Neuronal stem cell (in vitro differentiated cells): ENCODE results near the gene EEPD1.
A peak's percentile ranks its signal among the peaks of the same experiment; 100 is the strongest.

Source experiments
- DNase-seq: peaks from one replicate; pipeline ENCODE4 v3.0.0-alpha.2; 2013; ENCODE audit warnings: low spot score
- H2AFZ ChIP-seq: one replicate; pipeline ENCODE4 v1.6.1; 2013; ENCODE audit warnings: mild to moderate bottlenecking, low read length, inconsistent platforms
- H2AK5ac ChIP-seq: 2 replicates; pipeline ENCODE4 v1.6.1; 2013; ENCODE audit warnings: low read depth, mild to moderate bottlenecking, inconsistent platforms, low read length, moderate library complexity, mixed read lengths
- H2BK120ac ChIP-seq: 2 replicates; pipeline ENCODE4 v1.6.1; 2013; ENCODE audit warnings: low read depth, mild to moderate bottlenecking, inconsistent platforms, low read length, moderate library complexity, mixed read lengths
- H2BK12ac ChIP-seq: one replicate; pipeline ENCODE4 v1.6.1; 2013; ENCODE audit warnings: low read length, inconsistent platforms
- H2BK15ac ChIP-seq: 2 replicates; pipeline ENCODE4 v1.6.1; 2013; ENCODE audit warnings: mild to moderate bottlenecking, low read length, inconsistent platforms, mixed read lengths
- H2BK5ac ChIP-seq: one replicate; pipeline ENCODE4 v1.6.1; 2013; ENCODE audit warnings: inconsistent platforms, mild to moderate bottlenecking, low read length, moderate library complexity
- H3K14ac ChIP-seq: one replicate; pipeline ENCODE4 v1.6.1; 2013; ENCODE audit warnings: low read length, inconsistent platforms
- H3K18ac ChIP-seq: 2 replicates; pipeline ENCODE4 v1.6.1; 2013; ENCODE audit warnings: low read length, inconsistent platforms
- H3K23ac ChIP-seq: 2 replicates; pipeline ENCODE4 v1.6.1; 2013; ENCODE audit warnings: low read depth, mild to moderate bottlenecking, mixed read lengths, low read length, inconsistent platforms; ENCODE audit not compliant: poor library complexity
- H3K27ac ChIP-seq: replicated peaks from 3 replicates; pipeline ENCODE4 v1.5.1; 2013; ENCODE audit warnings: low read length, inconsistent platforms
- H3K27me3 ChIP-seq, 3 experiments: 2 replicates each; pipeline ENCODE4 v1.6.1; 2013; ENCODE audit warnings: low read length in 3 of 3, mild to moderate bottlenecking in 2 of 3, inconsistent platforms in 1 of 3, low read depth in 1 of 3, mixed read lengths in 1 of 3, moderate library complexity in 1 of 3; ENCODE audit not compliant: control insufficient read depth in 3 of 3, insufficient read depth in 3 of 3
- H3K36me3 ChIP-seq, 2 donors: replicated peaks in 1 of 2; 2 replicates each; pipeline ENCODE4 v1.6.1; 2013; ENCODE audit warnings: low read length in 2 of 2; ENCODE audit not compliant: control insufficient read depth in 2 of 2, insufficient read depth in 2 of 2
- H3K4ac ChIP-seq: 2 replicates; pipeline ENCODE4 v1.6.1; 2013; ENCODE audit warnings: inconsistent platforms, mild to moderate bottlenecking, low read length, moderate library complexity
- H3K4me1 ChIP-seq, 2 donors: 1 replicate in 1 of 2; 2 replicates in 1 of 2; pipeline ENCODE4 v1.6.1; 2013; ENCODE audit warnings: low read length in 2 of 2, low read depth in 1 of 2; ENCODE audit not compliant: control insufficient read depth in 2 of 2, insufficient read depth in 1 of 2
- H3K4me2 ChIP-seq: one replicate; pipeline ENCODE4 v1.6.1; 2013; ENCODE audit warnings: mild to moderate bottlenecking, low read length, inconsistent platforms; ENCODE audit not compliant: insufficient read depth, poor library complexity, severe bottlenecking
- H3K4me3 ChIP-seq, 2 donors: 2 replicates each; pipeline ENCODE4 v1.5.1; 2013; ENCODE audit warnings: low read length in 2 of 2, mild to moderate bottlenecking in 2 of 2, inconsistent platforms in 1 of 2, moderate library complexity in 1 of 2
- H3K79me1 ChIP-seq: one replicate; pipeline ENCODE4 v1.6.1; 2013; ENCODE audit warnings: low read depth, mild to moderate bottlenecking, inconsistent platforms, low read length, moderate library complexity
- H3K9ac ChIP-seq: one replicate; pipeline ENCODE4 v1.6.1; 2013; ENCODE audit warnings: mild to moderate bottlenecking, low read depth, low read length, inconsistent platforms; ENCODE audit not compliant: poor library complexity
- H3K9me3 ChIP-seq, 2 donors: replicated peaks in 1 of 2; 2 replicates each; pipeline versions ENCODE3 to v1.6.1; 2013; ENCODE audit warnings: low read length in 2 of 2, mild to moderate bottlenecking in 2 of 2, inconsistent platforms in 1 of 2, low read depth in 1 of 2, mixed read lengths in 1 of 2, moderate library complexity in 1 of 2; ENCODE audit not compliant: control insufficient read depth in 2 of 2, insufficient read depth in 1 of 2
- H4K8ac ChIP-seq: one replicate; pipeline ENCODE4 v1.6.1; 2013; ENCODE audit warnings: low read depth, mild to moderate bottlenecking, inconsistent platforms, low read length, moderate library complexity
- H4K91ac ChIP-seq: one replicate; pipeline ENCODE4 v1.6.1; 2013; ENCODE audit warnings: low read length, low read depth, mild to moderate bottlenecking, inconsistent platforms; ENCODE audit not compliant: poor library complexity
- WGBS, 2 donors: extraction: QIAGEN DNeasy Blood & Tissue Kit; methylation state at CpG; one replicate each; pipeline ENCODE4 v1.1.7; 2013; ENCODE audit warnings: missing lambda C conversion rate in 2 of 2, mixed read lengths in 1 of 2; ENCODE audit not compliant: insufficient read length in 2 of 2, insufficient replicate concordance in 1 of 2; ENCODE audit errors: extremely low coverage in 2 of 2; 5-methylcytosine and 5-hydroxymethylcytosine counted together

EEPD1 gene

DNA sequence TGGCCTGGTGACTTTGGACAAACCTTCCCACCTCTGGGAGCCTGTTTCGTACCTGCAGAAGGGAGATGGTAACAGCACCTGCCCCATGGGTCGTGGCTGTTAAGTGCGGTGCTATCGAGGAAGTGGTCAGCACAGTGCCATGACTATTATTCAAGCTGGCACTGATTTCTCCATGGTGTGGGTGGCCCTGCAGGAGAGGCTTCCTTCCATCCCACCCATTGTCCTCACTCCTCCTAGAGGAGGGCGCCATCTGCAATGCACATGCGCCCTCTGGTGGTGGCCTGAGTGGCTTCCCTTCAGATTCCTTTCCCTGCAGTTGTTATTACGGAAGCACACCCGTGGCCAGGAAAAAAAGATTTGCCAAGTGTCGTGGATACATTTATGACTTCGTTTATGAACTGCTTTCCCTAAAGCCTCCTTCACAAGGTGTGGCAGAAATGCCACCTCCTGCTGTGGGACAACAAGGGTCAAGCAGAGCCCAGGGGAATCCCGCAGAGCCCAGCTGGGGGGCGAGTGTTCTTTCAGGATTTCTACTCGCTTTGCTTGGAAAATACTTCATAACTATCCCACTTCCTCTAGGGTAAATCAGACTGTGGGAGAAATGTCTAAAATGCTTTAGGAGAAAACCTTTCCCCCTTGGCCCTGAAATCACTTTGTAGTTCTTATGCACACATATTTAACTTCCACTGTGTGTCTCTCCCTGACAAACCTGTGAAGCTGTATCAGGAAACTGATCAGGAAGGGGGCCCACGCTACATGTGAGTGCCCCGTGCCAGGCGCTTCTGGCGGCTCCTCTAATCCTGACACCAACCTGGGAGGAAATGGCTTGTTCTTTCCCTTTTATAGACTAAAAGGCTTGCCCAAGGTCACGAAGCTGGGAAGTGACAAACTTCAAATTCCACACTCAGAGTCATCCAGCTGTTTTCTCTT is 138.6 kb downstream of the EEPD1 start:
- Histone ChIP-seq H2AFZ (peak overlapping the region; percentile 80), H3K9ac (no peak overlapping the region), H3K23ac (no peak overlapping the region), H3K4me3 (peak overlapping the region in 1 of 2 donors; percentile 23), H4K91ac (no peak overlapping the region), H2BK15ac (no peak overlapping the region), H3K14ac (no peak overlapping the region), H4K8ac (no peak overlapping the region), H3K4me2 (peak overlapping the region; percentile 34), H2BK120ac (no peak overlapping the region), H3K18ac (peak overlapping the region; percentile 25), H3K27ac (no peak overlapping the region), H3K36me3 (no peaks in the 10 kb centered on the region), H3K79me1 (no peaks in the 10 kb centered on the region), H3K4ac (no peak overlapping the region), H2BK12ac (no peak overlapping the region), H3K9me3 (no peaks in the 10 kb centered on the region), H2BK5ac (no peak overlapping the region), H2AK5ac (no peak overlapping the region), H3K4me1 (peaks cover 0 to 7% of the 10 kb centered on the region in 2 donors), H3K27me3 (no peaks in the 10 kb centered on the region)
- no CpG with 5 or more reads among the region's 18 CpGs for WGBS, 2 donors
- DNase-seq = peak; percentile 80

- Histone ChIP-seq H3K23ac (no peak overlapping the region), H3K27me3 (no peaks in the 10 kb centered on the region), H2BK120ac (no peak overlapping the region), H2AFZ (no peak overlapping the region), H3K9me3 (no peaks in the 10 kb centered on the region), H3K27ac (no peak overlapping the region), H3K4ac (no peak overlapping the region), H3K4me2 (no peak overlapping the region), H3K4me1 (peaks cover 6 to 11% of the 10 kb centered on the region in 2 donors), H2BK15ac (no peak overlapping the region), H3K79me1 (no peaks in the 10 kb centered on the region), H2AK5ac (no peak overlapping the region), H2BK12ac (no peak overlapping the region), H3K9ac (no peak overlapping the region), H3K36me3 (peaks cover 0 to 3% of the 10 kb centered on the region in 2 donors), H3K4me3 (no peak overlapping the region), H2BK5ac (no peak overlapping the region), H4K91ac (no peak overlapping the region), H3K18ac (no peak overlapping the region), H3K14ac (no peak overlapping the region), H4K8ac (no peak overlapping the region)
- no peak for DNase-seq
- no CpG with 5 or more reads among the region's 5 CpGs for WGBS, 2 donors
These were observed 142.0 kb downstream of the EEPD1 start for GRCh38 chr7:36295090-36295489.

- H2BK15ac ChIP-seq = no peak overlapping the region
- H3K4me3 ChIP-seq = no peak overlapping the region
- H4K8ac ChIP-seq = no peak overlapping the region
- no peak overlapping the region for H3K4ac ChIP-seq
- peaks cover 0 to 3% of the 10 kb centered on the region in 2 donors for H3K36me3 ChIP-seq
- H3K18ac ChIP-seq = no peak overlapping the region
- no peak overlapping the region for H3K23ac ChIP-seq
- H3K4me1 ChIP-seq = peaks cover 6 to 10% of the 10 kb centered on the region in 2 donors
- DNase-seq = no peak
- no peak overlapping the region for H2BK12ac ChIP-seq
- H3K9me3 ChIP-seq = peaks cover 0 to under 1% of the 10 kb centered on the region in 2 donors
- H3K9ac ChIP-seq = no peak overlapping the region
- no peak overlapping the region for H3K4me2 ChIP-seq
- no CpG with 5 or more reads among the region's 1 CpG for WGBS, 2 donors
- no peak overlapping the region for H2AFZ ChIP-seq
- H3K27ac ChIP-seq = no peak overlapping the region
- no peak overlapping the region for H2BK120ac ChIP-seq
- no peak overlapping the region for H2AK5ac ChIP-seq
- no peaks in the 10 kb centered on the region for H3K27me3 ChIP-seq
- H2BK5ac ChIP-seq = no peak overlapping the region
- H3K14ac ChIP-seq = no peak overlapping the region
- H4K91ac ChIP-seq = no peak overlapping the region
- H3K79me1 ChIP-seq = no peaks in the 10 kb centered on the region
These were observed 143.2 kb downstream of the EEPD1 start for GRCh38 chr7:36296284-36296683.

- H3K4ac ChIP-seq = no peak overlapping the region
These were observed 144.4 kb downstream of the EEPD1 start for GRCh38 chr7:36297364-36298009.

More at GRCh38 chr7:36297364-36298009, 144.4 kb downstream of the EEPD1 start:
- DNase-seq = no peak
- H2BK15ac ChIP-seq = no peak overlapping the region
- no peak overlapping the region for H2AK5ac ChIP-seq
- H3K4me2 ChIP-seq = no peak overlapping the region
- no peak overlapping the region for H4K8ac ChIP-seq
- no peaks in the 10 kb centered on the region for H3K79me1 ChIP-seq
- peaks cover 0 to 3% of the 10 kb centered on the region in 2 donors for H3K36me3 ChIP-seq
- no peak overlapping the region for H3K4me3 ChIP-seq
- no peak overlapping the region for H3K27ac ChIP-seq
- WGBS, 2 donors = no CpG with 5 or more reads among the region's 7 CpGs
- H3K18ac ChIP-seq = no peak overlapping the region
- H3K9me3 ChIP-seq = peaks cover 0 to 3% of the 10 kb centered on the region in 2 donors
- H2BK12ac ChIP-seq = no peak overlapping the region
- H3K14ac ChIP-seq = no peak overlapping the region
- no peak overlapping the region for H3K23ac ChIP-seq
- no peak overlapping the region for H4K91ac ChIP-seq
- no peak overlapping the region for H2BK5ac ChIP-seq
- H2BK120ac ChIP-seq = no peak overlapping the region
- H2AFZ ChIP-seq = no peak overlapping the region
- no peak overlapping the region for H3K9ac ChIP-seq
- H3K27me3 ChIP-seq = no peaks in the 10 kb centered on the region
- H3K4me1 ChIP-seq = peaks cover 14 to 16% of the 10 kb centered on the region in 2 donors
